Measurements from ENCODE around the gene HLA-DRB1. TPM values are rescaled to one million over a fixed set of nuclear protein-coding genes. Genes with fewer than 3 reads are reported as not detected.

Gene HLA-DRB1
- total and polyA plus RNA-seq, 2 donors (not counting 3 experiments of a cell fraction or from before 2014, with no cell fraction given) = not detected

GRCh38 chr6:32583527-32583898 is 6.1 kb downstream of the HLA-DRB1 start:
- CTCF ChIA-PET = no interaction called here
- no peaks in the 10 kb centered on the region for H3K9me3 ChIP-seq (replicated peaks; ENCODE audit: control insufficient read depth, insufficient read depth, low read length)
- H3K4me3 ChIP-seq (replicated peaks in 1 of 3; ENCODE audit: insufficient read depth in 1 of 3, low read depth in 1 of 3, low read length in 3 of 3) = no peak overlapping the region
- POLR2A ChIA-PET = no interaction called here
- intact Hi-C loops (cut with micrococcal nuclease) (no loop called here), dilution Hi-C loops (cut with MboI; ENCODE audit: extremely low pct_ligation_motif_present, low sequenced_read_pairs) (no loop called here)
- TF ChIP-seq POLR2AphosphoS5 (IDR thresholded peaks at IDR 0.05; ENCODE audit: insufficient read depth, low read depth, low read length) (no peak), EZH2 (IDR thresholded peaks at IDR 0.05; ENCODE audit: borderline replicate concordance, low read depth, low read length, severe bottlenecking) (no peak), JUN (IDR thresholded peaks at IDR 0.05; ENCODE audit: borderline replicate concordance, insufficient read depth, insufficient read length, low read depth) (no peak), POLR2A (IDR thresholded peaks at IDR 0.05; ENCODE audit: low read depth, low read length) (no peak), CTCF (IDR thresholded peaks at IDR 0.05; ENCODE audit: extremely low read depth in 1 of 2, insufficient read depth in 1 of 2, low read depth in 1 of 2, low read length in 2 of 2) (no peak)
- peaks cover 0 to 3% of the 10 kb centered on the region in 2 experiments for H3K27me3 ChIP-seq (ENCODE audit: control insufficient read depth in 2 of 2, insufficient read depth in 2 of 2, low read length in 2 of 2)
- no peaks in the 10 kb centered on the region for H3K79me2 ChIP-seq (ENCODE audit: control insufficient read depth, insufficient read depth, low read length)
- H3K9ac ChIP-seq (replicated peaks; ENCODE audit: extremely low read depth, insufficient read depth, low read length) = no peak overlapping the region
- H3K9me1 ChIP-seq (replicated peaks; ENCODE audit: control insufficient read depth, extremely low read depth, insufficient read depth, low read length) = no peaks in the 10 kb centered on the region
- H3K27ac ChIP-seq (ENCODE audit: insufficient read depth, low read depth, low read length) = no peak overlapping the region
- DNase-seq (ENCODE audit: low read depth, low spot score) = no peak
- H3K4me2 ChIP-seq (ENCODE audit: insufficient read depth, low read length) = no peak overlapping the region
- H3K36me3 ChIP-seq (ENCODE audit: control insufficient read depth in 2 of 2, extremely low read depth in 1 of 2, insufficient read depth in 2 of 2, low read length in 2 of 2) = no peaks in the 10 kb centered on the region
- BruUV-seq (replicated peaks) = no TSS peak
- H2AFZ ChIP-seq (ENCODE audit: low read depth, low read length) = no peak overlapping the region
- no peak for FAIRE-seq
- H4K20me1 ChIP-seq (replicated peaks; ENCODE audit: control insufficient read depth, extremely low read depth, insufficient read depth, low read length) = no peaks in the 10 kb centered on the region
- no peaks in the 10 kb centered on the region for H3K4me1 ChIP-seq (ENCODE audit: control insufficient read depth, extremely low read depth, insufficient read depth, low read length)
